Activated CD8-positive, alpha-beta T cell treated with anti-CD3 and anti-CD28 coated beads for 36 hours (primary cell): ENCODE measurements around the gene JMJD8. TPM values are rescaled to one million over a fixed set of nuclear protein-coding genes. Genes with fewer than 3 reads are reported as not detected.

Experiments
- ATAC-seq: fragments of 200-7000 bp; cut with Tn5 transposase; one replicate; pipeline ENCODE4 v1.10.0; 2021; ENCODE audit warnings: mild to moderate bottlenecking, moderate library complexity
- CTCF ChIA-PET: fragments of 350-600 bp; sonication (Branson Sonifier 250); formaldehyde crosslinking; loops from one replicate; lab custom pipeline; 2021; ENCODE audit warnings: antibody characterized with exemption; lab: Charles Lee
- POLR2A ChIA-PET: fragments of 350-600 bp; sonication (Branson Sonifier 250); formaldehyde crosslinking; loops from one replicate; lab custom pipeline; 2021; ENCODE audit warnings: antibody characterized with exemption; lab: Charles Lee
- DNase-seq: peaks from one replicate; pipeline ENCODE4 v3.0.0-alpha.2; 2020
- H3K27ac Mint-ChIP-seq: one replicate; pipeline ENCODE4 v1.8.0; 2021; ENCODE audit warnings: mild to moderate bottlenecking, mixed read lengths
- H3K27me3 Mint-ChIP-seq: one replicate; pipeline ENCODE4 v1.8.0; 2021; ENCODE audit warnings: mixed read lengths
- H3K36me3 Mint-ChIP-seq: one replicate; pipeline ENCODE4 v1.8.0; 2021; ENCODE audit warnings: low read depth, mixed read lengths
- H3K4me1 Mint-ChIP-seq: one replicate; pipeline ENCODE4 v1.8.0; 2021; ENCODE audit warnings: low read depth, mixed read lengths
- H3K4me3 Mint-ChIP-seq: one replicate; pipeline ENCODE4 v1.8.0; 2021; ENCODE audit warnings: mild to moderate bottlenecking, moderate library complexity, mixed read lengths
- H3K9me3 Mint-ChIP-seq: one replicate; pipeline ENCODE4 v1.8.0; 2021; ENCODE audit warnings: mixed read lengths
- CTCF ChIP-seq: fragments of 200-600 bp; IDR thresholded peaks from one replicate; pipeline ENCODE4 v1.8.0; 2022; ENCODE audit warnings: antibody characterized with exemption, mild to moderate bottlenecking
- intact Hi-C: fragments of 100-400 bp; cut with micrococcal nuclease; formaldehyde crosslinking; loops from one replicate; pipeline ENCODE4 v1.10.0; 2022
- total RNA-seq, 2 experiments: library from RNA; stranded (reverse); gene quantifications; one replicate each; pipeline ENCODE4 v1.2.3, GENCODE V29; 2021

The JMJD8 gene
- total RNA-seq, 2 experiments from 2014 or later = 26.2 to 28.7 TPM

DNA sequence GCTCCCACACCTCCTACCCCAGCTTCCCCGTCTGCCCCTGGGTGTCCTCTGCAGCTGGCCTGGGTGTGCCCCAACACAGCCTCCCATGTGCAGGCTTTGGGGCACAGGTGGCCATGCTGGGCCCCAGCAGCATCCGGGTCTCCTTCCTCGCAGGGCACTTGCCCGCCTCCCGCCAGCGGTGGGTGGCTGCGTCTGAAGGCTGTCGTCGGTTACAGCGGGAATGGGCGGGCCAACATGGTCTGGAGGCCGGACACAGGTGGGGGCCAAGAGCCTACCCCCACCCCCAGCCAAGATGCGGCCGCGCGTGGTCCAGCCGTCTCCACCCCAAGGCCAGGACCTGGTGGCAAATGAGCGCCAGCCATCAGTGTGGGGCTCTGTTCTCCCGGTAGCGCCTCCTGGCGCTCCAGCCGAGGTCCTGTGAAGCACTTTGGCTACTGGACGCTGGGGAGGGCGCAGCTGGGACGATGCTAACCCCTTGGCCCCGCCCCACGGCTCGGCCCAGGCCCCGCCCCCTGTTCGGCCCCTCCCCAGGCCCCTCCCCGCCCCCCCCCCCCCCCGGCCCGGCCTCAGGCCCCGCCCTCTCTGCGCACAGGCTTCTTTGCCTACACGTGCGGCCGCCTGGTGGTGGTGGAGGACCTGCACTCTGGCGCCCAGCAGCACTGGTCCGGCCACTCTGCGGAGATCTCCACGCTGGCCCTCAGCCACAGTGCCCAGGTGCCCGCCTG is 23.5 kb downstream of the JMJD8 start:
- Mint-ChIP-seq H3K9me3 (no peaks in the 10 kb centered on the region), H3K4me3 (no peak overlapping the region), H3K27ac (no peak overlapping the region), H3K4me1 (peaks cover 7% of the 10 kb centered on the region), H3K27me3 (no peaks in the 10 kb centered on the region), H3K36me3 (peaks cover 10% of the 10 kb centered on the region)
- POLR2A ChIA-PET = interaction anchor here (1.2 to 4.6 kb wide), 3 partner anchors 11 to 19 kb away, joined by 3 to 28 read pairs (median 3); partner anchors contain the start of gene WDR90
- ATAC-seq (peak; percentile 89), DNase-seq (peak; percentile 75)
- peak; percentile 42 for TF ChIP-seq CTCF
- intact Hi-C loops = loop anchor here (10.0 kb wide), 1 partner anchor 76 kb away; no protein-coding TSS in a partner anchor
- CTCF ChIA-PET = no interaction called here

DNA sequence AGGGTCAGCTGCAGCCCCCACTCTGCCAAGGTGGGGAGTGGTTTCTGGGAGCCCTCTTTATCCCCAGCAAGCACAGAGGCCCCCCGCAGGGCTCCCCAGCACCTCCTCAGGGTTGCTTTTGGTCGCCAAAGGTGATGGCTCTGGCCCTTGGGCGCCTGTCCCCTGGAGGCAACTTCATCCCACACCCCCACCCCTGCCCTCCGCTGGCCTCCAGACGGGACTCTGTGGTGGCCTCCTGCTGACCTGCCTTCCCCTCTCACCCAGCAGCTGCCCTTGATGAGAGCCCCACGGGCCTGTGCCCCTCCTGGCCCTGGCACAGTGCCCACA is 24.0 kb downstream of the JMJD8 start:
- intact Hi-C loops = loop anchor here (10.0 kb wide), 1 partner anchor 75 kb away; no protein-coding TSS in a partner anchor
- no peak for TF ChIP-seq CTCF
- Mint-ChIP-seq H3K4me1 (peaks cover 7% of the 10 kb centered on the region), H3K36me3 (peaks cover 10% of the 10 kb centered on the region), H3K9me3 (no peaks in the 10 kb centered on the region), H3K27ac (no peak overlapping the region), H3K4me3 (no peak overlapping the region), H3K27me3 (no peaks in the 10 kb centered on the region)
- ChIA-PET POLR2A (interaction anchor here (0.7 to 4.6 kb wide), 3 partner anchors 11 to 17 kb away, joined by 3 to 28 read pairs (median 5); partner anchors contain the start of gene WDR90), CTCF (interaction anchor here (1.3 kb wide), 1 partner anchor 11 kb away, joined by 5 read pairs; the partner anchor contains the start of gene WDR90)
- DNase-seq = no peak
- ATAC-seq = no peak

DNA sequence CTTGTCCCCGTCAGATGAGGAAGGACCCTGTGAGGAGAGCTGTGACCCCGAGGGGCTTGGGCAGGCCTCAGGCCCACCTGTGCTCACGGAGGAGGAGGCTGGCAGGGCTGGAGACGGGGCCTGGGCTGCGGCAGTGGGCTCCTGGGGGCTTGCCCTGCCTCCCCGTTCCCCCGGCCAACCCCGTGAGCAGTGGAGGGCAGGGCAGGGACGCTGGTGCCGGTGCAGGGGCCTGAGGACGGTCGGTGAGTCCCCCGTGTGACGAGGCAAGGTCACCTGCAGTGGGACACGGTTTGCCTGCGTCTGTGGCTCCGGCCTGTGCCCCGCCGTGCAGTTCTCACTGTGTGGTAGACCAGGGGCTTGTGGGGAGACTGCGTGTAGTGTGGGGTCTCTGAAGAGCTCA is 24.5 kb downstream of the JMJD8 start:
- CTCF ChIA-PET = interaction anchor here (1.1 to 1.3 kb wide), 2 partner anchors 9 to 10 kb away, joined by 4 to 5 read pairs; partner anchors contain the start of gene WDR90
- TF ChIP-seq CTCF = no peak
- no peak overlapping the region for H3K27ac Mint-ChIP-seq
- intact Hi-C loops = loop anchor here (10.0 kb wide), 1 partner anchor 75 kb away; no protein-coding TSS in a partner anchor
- H3K9me3 Mint-ChIP-seq = no peaks in the 10 kb centered on the region
- ATAC-seq (no peak), DNase-seq (no peak)
- peaks cover 7% of the 10 kb centered on the region for H3K4me1 Mint-ChIP-seq
- H3K36me3 Mint-ChIP-seq = peaks cover 10% of the 10 kb centered on the region
- H3K4me3 Mint-ChIP-seq = no peak overlapping the region
- POLR2A ChIA-PET = interaction anchor here (0.7 to 4.6 kb wide), 2 partner anchors 10 to 17 kb away, joined by 5 to 28 read pairs; partner anchors contain the start of gene WDR90
- no peaks in the 10 kb centered on the region for H3K27me3 Mint-ChIP-seq

- no peak overlapping the region for H3K4me3 Mint-ChIP-seq
- no peak for ATAC-seq
- H3K27ac Mint-ChIP-seq = no peak overlapping the region
- peaks cover 10% of the 10 kb centered on the region for H3K36me3 Mint-ChIP-seq
- DNase-seq = no peak
- TF ChIP-seq CTCF = no peak
- no peaks in the 10 kb centered on the region for H3K9me3 Mint-ChIP-seq
- intact Hi-C loops = no loop called here
- H3K27me3 Mint-ChIP-seq = no peaks in the 10 kb centered on the region
- POLR2A ChIA-PET = interaction anchor here (0.7 to 0.8 kb wide), 2 partner anchors 16 to 22 kb away, joined by 3 to 5 read pairs; partner anchors contain the start of gene METTL26
- peaks cover 7% of the 10 kb centered on the region for H3K4me1 Mint-ChIP-seq
- CTCF ChIA-PET = interaction anchor here (0.6 to 1.3 kb wide), 3 partner anchors 8 to 11 kb away, joined by 3 to 5 read pairs (median 4); partner anchors contain the start of gene WDR90
These were observed 25.2 kb downstream of the JMJD8 start for GRCh38 chr16:658679-659571.
